GM21447 (cell line): ENCODE data around the gene TRIM39.
"Not testable (repeated sequence)": the region's sequence is repeated elsewhere in the genome, so short reads cannot be mapped to it uniquely, and the experiment has no call there.

Experiments
- ATAC-seq: cut with Tn5 transposase; IDR thresholded peaks from one replicate; pipeline ENCODE4 v1.9.1; 2021; ENCODE audit not compliant: unreplicated experiment

The TRIM39 gene

GRCh38 chr6:30361661-30362060 lies 34.9 kb downstream of the TRIM39 start:
- ATAC-seq = no peak

DNA sequence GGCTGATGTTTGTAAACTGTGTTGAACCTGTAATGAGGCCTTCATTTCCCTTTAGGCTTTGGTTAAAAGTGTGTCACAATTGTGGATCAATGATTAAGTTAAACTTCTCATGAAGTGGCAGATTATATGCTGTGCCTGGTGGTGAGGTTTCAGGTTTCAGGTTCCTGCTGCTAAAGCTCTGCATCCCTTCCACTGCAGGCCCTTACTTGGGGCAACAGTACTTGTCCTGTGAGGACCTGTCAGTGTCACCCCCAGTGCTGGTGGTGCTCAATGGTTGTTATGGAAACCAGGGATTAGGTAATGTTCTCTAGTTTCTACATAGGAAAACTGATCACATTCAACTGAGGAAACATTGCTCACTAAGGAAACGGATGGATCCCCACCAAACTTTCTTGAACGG lies 36.7 kb downstream of the TRIM39 start:
- ATAC-seq = no peak

GRCh38 chr6:30364591-30364990 lies 37.9 kb downstream of the TRIM39 start:
- no peak for ATAC-seq

- ATAC-seq = not testable (repeated sequence)
Measured at GRCh38 chr6:30369280-30369679, 42.6 kb downstream of the TRIM39 start.

- ATAC-seq = no peak
Measured at GRCh38 chr6:30378290-30378937, 51.7 kb downstream of the TRIM39 start.

DNA sequence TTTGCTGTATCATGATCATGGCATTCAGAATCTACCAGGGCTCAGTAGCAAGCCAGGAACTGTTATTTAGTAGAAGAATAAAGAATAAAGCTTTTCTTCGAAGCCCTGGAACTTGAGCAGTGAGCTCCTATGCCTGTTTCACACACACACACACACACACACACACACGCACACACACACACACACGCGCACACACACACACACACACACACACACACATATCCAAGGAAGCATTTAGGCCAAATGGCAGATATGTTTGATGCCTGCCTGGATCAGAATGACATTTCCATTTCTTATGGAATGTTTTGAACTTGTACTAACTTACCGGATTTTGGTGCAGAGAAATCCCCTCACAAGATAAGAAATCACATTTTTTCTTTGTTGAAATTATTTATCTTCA lies 53.7 kb downstream of the TRIM39 start:
- ATAC-seq = no peak

DNA sequence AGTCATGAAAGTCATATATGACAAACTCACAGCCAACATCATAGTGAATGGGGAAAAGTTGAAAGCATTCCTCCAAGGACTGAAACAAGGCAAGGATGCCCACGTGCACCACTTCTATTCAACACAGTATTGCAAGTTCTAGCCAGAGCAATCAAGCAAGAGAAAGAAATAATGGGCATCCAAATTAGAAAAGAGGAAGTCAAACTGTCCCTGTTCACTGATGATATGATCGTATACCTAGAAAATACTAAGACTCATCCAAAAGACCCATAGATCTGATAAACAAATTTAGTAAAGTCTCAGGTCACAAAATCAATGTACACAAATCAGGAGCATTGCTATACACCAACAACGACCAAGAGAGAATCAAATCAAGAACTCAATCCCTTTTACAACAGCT lies 59.4 kb downstream of the TRIM39 start:
- no peak for ATAC-seq

- ATAC-seq = no peak
Measured at GRCh38 chr6:30391240-30391639, 64.5 kb downstream of the TRIM39 start.
